SK-N-SH (cell line): ENCODE data around the gene KPTN. TPM values are rescaled to one million over a fixed set of nuclear protein-coding genes. Genes with fewer than 3 reads are reported as not detected.
A peak's percentile ranks its signal among the peaks of the same experiment; 100 is the strongest.

Experiments used
- CTCF ChIA-PET: fragments of 300-600, 350-600 bp; formaldehyde crosslinking; extraction: SDS; loops from one replicate; lab custom pipeline; 2021; lab: Yijun Ruan, JAX
- POLR2A ChIA-PET: fragments of 350-600 bp; sonication (Branson Sonifier 250); formaldehyde crosslinking; extraction: SDS; loops from one replicate; lab custom pipeline; 2020; ENCODE audit warnings: antibody characterized with exemption, inconsistent platforms; lab: Yijun Ruan, JAX
- DNase-seq: peaks from one replicate; pipeline ENCODE4 v3.0.0; 2012
- H2AFZ ChIP-seq: fragments of 200-600 bp; sonication (generic); 2 replicates; pipeline ENCODE4 v1.8.1; 2016; ENCODE audit warnings: antibody characterized with exemption, mild to moderate bottlenecking, low read depth
- H3F3A ChIP-seq: fragments of 200-600 bp; sonication (generic); replicated peaks from 2 replicates; pipeline ENCODE3; 2016; ENCODE audit warnings: antibody characterized with exemption, mild to moderate bottlenecking; ENCODE audit not compliant: insufficient read depth
- H3K27ac ChIP-seq, 2 experiments: fragments of 200-500 bp in 1 of 2; fragments of 200-600 bp in 1 of 2; sonication (Bioruptor generic) in 1 of 2; sonication (generic), shearing (Covaris generic) in 1 of 2; 2 replicates each; pipeline versions ENCODE4 v1.5.1 to v1.6.1; 2014 to 2016; ENCODE audit warnings: low read depth in 2 of 2, inconsistent platforms in 1 of 2, low read length in 1 of 2, mild to moderate bottlenecking in 1 of 2, mixed read lengths in 1 of 2
- H3K27me3 ChIP-seq: fragments of 200-600 bp; sonication (generic), shearing (Covaris generic); 2 replicates; pipeline ENCODE4 v1.6.1; 2016; ENCODE audit warnings: mixed run types; ENCODE audit not compliant: insufficient read depth
- H3K36me3 ChIP-seq, 2 experiments: fragments of 200-500 bp in 1 of 2; fragments of 200-600 bp in 1 of 2; sonication (Bioruptor generic) in 1 of 2; sonication (generic) in 1 of 2; replicated peaks in 1 of 2; 2 replicates each; pipeline versions ENCODE3 to v1.5.1; 2014 to 2016; ENCODE audit warnings: low read length in 1 of 2, mild to moderate bottlenecking in 1 of 2; ENCODE audit not compliant: insufficient read depth in 2 of 2, control insufficient read depth in 1 of 2
- H3K4me1 ChIP-seq, 2 experiments: fragments of 200-500 bp in 1 of 2; fragments of 200-600 bp in 1 of 2; sonication (Bioruptor generic) in 1 of 2; sonication (generic), shearing (Covaris generic) in 1 of 2; 2 replicates each; pipeline versions ENCODE4 v1.5.1 to v1.6.1; 2014 to 2016; ENCODE audit warnings: low read depth in 1 of 2, low read length in 1 of 2, mixed run types in 1 of 2; ENCODE audit not compliant: insufficient read depth in 2 of 2, control insufficient read depth in 1 of 2
- H3K4me2 ChIP-seq: fragments of 200-600 bp; sonication (generic), shearing (Covaris generic); 2 replicates; pipeline ENCODE4 v1.6.1; 2017; ENCODE audit warnings: mixed run types
- H3K4me3 ChIP-seq, 2 experiments: fragments of 200-500 bp in 1 of 2; fragments of 200-600 bp in 1 of 2; sonication (Bioruptor generic) in 1 of 2; sonication (generic), shearing (Covaris generic) in 1 of 2; 2 replicates each; pipeline versions ENCODE4 v1.5.1 to v1.8.1; 2014 to 2016; ENCODE audit warnings: low read depth in 2 of 2, inconsistent platforms in 1 of 2, low read length in 1 of 2, mild to moderate bottlenecking in 1 of 2, mixed read lengths in 1 of 2, moderate library complexity in 1 of 2
- H3K79me2 ChIP-seq: fragments of 200-600 bp; sonication (generic); 2 replicates; pipeline ENCODE4 v1.8.1; 2017; ENCODE audit warnings: mild to moderate bottlenecking; ENCODE audit not compliant: insufficient read depth
- H3K9ac ChIP-seq: fragments of 200-600 bp; sonication (generic); 2 replicates; pipeline ENCODE4 v1.6.1; 2017; ENCODE audit warnings: mixed run types
- H3K9me2 ChIP-seq: fragments of 200-600 bp; sonication (generic); 2 replicates; pipeline ENCODE4 v1.6.1; 2017; ENCODE audit warnings: mixed run types
- H3K9me3 ChIP-seq: fragments of 200-600 bp; sonication (generic); 2 replicates; pipeline ENCODE4 v1.6.1; 2017; ENCODE audit warnings: mixed run types, mild to moderate bottlenecking, moderate library complexity
- H4K20me1 ChIP-seq: fragments of 200-600 bp; sonication (generic); 2 replicates; pipeline ENCODE4 v1.6.1; 2017; ENCODE audit warnings: mild to moderate bottlenecking, mixed run types; ENCODE audit not compliant: insufficient read depth
- GABPA ChIP-seq: IDR thresholded peaks from 2 replicates; pipeline ENCODE4 v1.4.0; 2012; ENCODE audit warnings: low read depth, mild to moderate bottlenecking
- GATA2 ChIP-seq: sonication (generic); formaldehyde crosslinking; IDR thresholded peaks from 2 replicates; pipeline ENCODE4 v1.5.0; 2020; ENCODE audit warnings: mild to moderate bottlenecking, missing genetic modification reagents
- JUND ChIP-seq: IDR thresholded peaks from 2 replicates; pipeline ENCODE4 v1.4.0; 2012
- PBX3 ChIP-seq: IDR thresholded peaks from 2 replicates; pipeline ENCODE4; 2012
- RAD21 ChIP-seq: IDR thresholded peaks from 2 replicates; pipeline ENCODE4 v1.6.1; 2012; ENCODE audit warnings: mild to moderate bottlenecking, low read length
- REST ChIP-seq: IDR thresholded peaks from 2 replicates; pipeline ENCODE4 v1.6.1; 2012; ENCODE audit warnings: mild to moderate bottlenecking, low read depth, low read length, moderate library complexity
- SMC3 ChIP-seq: IDR thresholded peaks from 2 replicates; pipeline ENCODE4 v1.6.1; 2012; ENCODE audit warnings: low read depth, low read length, improper control_type of control experiment
- TCF12 ChIP-seq: IDR thresholded peaks from 2 replicates; pipeline ENCODE4 v1.4.0; 2012
- TEAD4 ChIP-seq: IDR thresholded peaks from 2 replicates; pipeline ENCODE4 v1.4.0; 2012; ENCODE audit warnings: mild to moderate bottlenecking, borderline replicate concordance; ENCODE audit not compliant: insufficient read depth
- WGBS: methylation state at CpG from one replicate; pipeline ENCODE4 v1.1.6; 2017; ENCODE audit warnings: low lambda C conversion rate; 5-methylcytosine and 5-hydroxymethylcytosine counted together
- polyA plus RNA-seq, 3 experiments: library from polyadenylated mRNA; depleted of rRNA; stranded (reverse); fragments of >200 nt; gene quantifications; 2 replicates each; pipeline ENCODE4 v1.2.3, GENCODE V29; 2012

The KPTN gene
- polyA plus RNA-seq, 1 of the 3 experiments (the other 2 are of a cell fraction) = 15.8 TPM

GRCh38 chr19:47438793-47439220 lies 45.2 kb downstream of the KPTN start:
- no peak for TF ChIP-seq PBX3
- no peak; the same call in 1 of the 2 replicates for TF ChIP-seq GATA2 (CRISPR knock-in tag)
- no peak for TF ChIP-seq GABPA
- TF ChIP-seq TCF12 = no peak
- no peak for TF ChIP-seq JUND
- no peak for TF ChIP-seq SMC3
- no peak for TF ChIP-seq RAD21
- TF ChIP-seq REST = no peak
- TF ChIP-seq, all 33 proteins: peak for 0
- Histone ChIP-seq H2AFZ (no peak overlapping the region), H3K4me2 (no peak overlapping the region), H4K20me1 (no peaks in the 10 kb centered on the region), H3F3A (no peaks in the 10 kb centered on the region), H3K9me2 (no peaks in the 10 kb centered on the region), H3K4me3 (no peak overlapping the region), H3K9ac (no peak overlapping the region), H3K79me2 (no peaks in the 10 kb centered on the region), H3K36me3 (no peaks in the 10 kb centered on the region), H3K9me3 (no peaks in the 10 kb centered on the region), H3K4me1 (no peaks in the 10 kb centered on the region; a peak in 1 of 4 replicates), H3K27me3 (no peaks in the 10 kb centered on the region; the same call in 1 of the 2 replicates), H3K27ac (no peak overlapping the region)
- WGBS = 8% methylated on average over 5 of the region's 5 CpGs
- ChIA-PET POLR2A (interaction anchor here (0.6 to 0.9 kb wide), 3 partner anchors 9 to 45 kb away, joined by 3 to 5 read pairs (median 5); partner anchors contain the start of gene KPTN), CTCF (interaction anchor here (0.7 to 9.3 kb wide), 7 partner anchors 10 to 304 kb away, joined by 3 to 168 read pairs (median 14); partner anchors contain the start of gene NAPA)
- no peak for DNase-seq

GRCh38 chr19:47437500-47437899 lies 46.5 kb downstream of the KPTN start:
- H3K4me3 ChIP-seq = no peak overlapping the region
- H3K9ac ChIP-seq = no peak overlapping the region
- no peaks in the 10 kb centered on the region for H3K9me3 ChIP-seq
- H3K9me2 ChIP-seq = no peaks in the 10 kb centered on the region
- H2AFZ ChIP-seq = no peak overlapping the region
- no peaks in the 10 kb centered on the region for H3K27me3 ChIP-seq
- no peaks in the 10 kb centered on the region for H3F3A ChIP-seq
- H3K4me1 ChIP-seq = no peaks in the 10 kb centered on the region; a peak in 1 of 4 replicates
- H3K79me2 ChIP-seq = no peaks in the 10 kb centered on the region
- H3K36me3 ChIP-seq = no peaks in the 10 kb centered on the region
- no peak overlapping the region for H3K4me2 ChIP-seq
- H3K27ac ChIP-seq = no peak overlapping the region
- TF ChIP-seq REST (peak; percentile 94), TEAD4 (no peak)
- POLR2A ChIA-PET = no interaction called here
- CTCF ChIA-PET = interaction anchor here (0.9 to 9.3 kb wide), 12 partner anchors 10 to 270 kb away, joined by 4 to 168 read pairs (median 15); partner anchors contain the start of genes KPTN and NAPA
- no peak for DNase-seq
- WGBS = 41% methylated on average over 11 of the region's 12 CpGs
- H4K20me1 ChIP-seq = no peaks in the 10 kb centered on the region
